ENCODE data around the gene HOTAIR. TPM values are rescaled to one million over a fixed set of nuclear protein-coding genes. Genes with fewer than 3 reads are reported as not detected.

Gene HOTAIR
- total RNA-seq, 1 donor from 2014 or later = not detected

DNA sequence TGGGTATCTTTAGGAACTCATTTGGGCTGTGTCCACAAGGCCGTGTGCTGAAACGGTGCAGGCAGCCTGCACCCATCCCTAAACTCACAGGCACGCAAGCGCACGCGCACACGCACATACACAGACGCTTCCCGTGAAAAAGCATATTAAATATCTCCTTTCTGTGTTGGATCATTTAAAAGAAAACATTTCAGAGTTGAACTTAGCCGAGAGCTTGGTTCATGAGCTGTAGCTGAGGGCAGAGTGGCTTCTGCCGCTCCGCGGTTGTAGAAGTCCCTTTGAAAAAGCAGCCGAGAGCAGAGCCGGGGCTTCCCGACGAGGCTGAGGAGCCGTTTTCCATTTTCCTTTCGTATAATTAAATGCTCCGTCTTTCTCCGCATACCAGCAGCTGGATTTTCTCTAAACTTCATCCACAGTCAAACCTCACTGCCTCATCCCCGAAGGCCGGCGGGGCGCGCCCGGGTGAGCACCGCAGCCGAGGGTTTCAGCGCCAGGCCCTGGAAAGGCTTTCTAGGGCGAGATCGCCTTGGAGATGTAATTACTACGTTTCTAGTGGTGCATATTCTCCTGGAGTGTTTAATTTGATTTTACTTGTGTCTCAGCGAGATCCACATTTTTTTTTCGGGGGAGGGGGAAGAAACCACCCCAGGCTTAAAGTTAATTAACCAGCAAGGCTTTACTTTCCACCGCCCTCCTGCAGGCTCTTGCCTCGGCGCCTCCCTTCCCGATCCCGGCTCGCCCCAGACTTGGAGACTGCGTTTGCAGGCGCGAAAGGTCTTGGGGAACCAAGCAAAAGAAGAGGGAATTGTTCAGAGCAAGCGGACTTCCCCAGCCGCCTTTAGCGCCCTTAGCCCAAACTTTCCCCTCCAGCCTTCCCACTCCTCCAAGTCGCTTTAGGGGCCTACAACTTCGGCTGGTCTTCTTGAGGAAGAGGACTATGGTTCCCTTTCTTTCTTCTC is 39.1 kb downstream of the HOTAIR start:
- TF ChIP-seq, protein P1, sequence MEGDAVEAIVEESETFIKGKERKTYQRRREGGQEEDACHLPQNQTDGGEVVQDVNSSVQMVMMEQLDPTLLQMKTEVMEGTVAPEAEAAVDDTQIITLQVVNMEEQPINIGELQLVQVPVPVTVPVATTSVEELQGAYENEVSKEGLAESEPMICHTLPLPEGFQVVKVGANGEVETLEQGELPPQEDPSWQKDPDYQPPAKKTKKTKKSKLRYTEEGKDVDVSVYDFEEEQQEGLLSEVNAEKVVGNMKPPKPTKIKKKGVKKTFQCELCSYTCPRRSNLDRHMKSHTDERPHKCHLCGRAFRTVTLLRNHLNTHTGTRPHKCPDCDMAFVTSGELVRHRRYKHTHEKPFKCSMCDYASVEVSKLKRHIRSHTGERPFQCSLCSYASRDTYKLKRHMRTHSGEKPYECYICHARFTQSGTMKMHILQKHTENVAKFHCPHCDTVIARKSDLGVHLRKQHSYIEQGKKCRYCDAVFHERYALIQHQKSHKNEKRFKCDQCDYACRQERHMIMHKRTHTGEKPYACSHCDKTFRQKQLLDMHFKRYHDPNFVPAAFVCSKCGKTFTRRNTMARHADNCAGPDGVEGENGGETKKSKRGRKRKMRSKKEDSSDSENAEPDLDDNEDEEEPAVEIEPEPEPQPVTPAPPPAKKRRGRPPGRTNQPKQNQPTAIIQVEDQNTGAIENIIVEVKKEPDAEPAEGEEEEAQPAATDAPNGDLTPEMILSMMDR (IDR thresholded peaks at IDR 0.05; ENCODE audit: unreplicated experiment) = no peak
- Mint-ChIP-seq H3K4me3 (ENCODE audit: low read depth) (no peak overlapping the region), H3K27ac (no peak overlapping the region), H3K9me3 (ENCODE audit: low read depth) (no peaks in the 10 kb centered on the region), H3K4me1 (ENCODE audit: low read depth) (no peaks in the 10 kb centered on the region), H3K27me3 (peaks cover 97% of the 10 kb centered on the region), H3K36me3 (ENCODE audit: insufficient read depth) (no peaks in the 10 kb centered on the region)
- DNase-seq (ENCODE audit: low spot score, unreplicated experiment) = no peak

DNA sequence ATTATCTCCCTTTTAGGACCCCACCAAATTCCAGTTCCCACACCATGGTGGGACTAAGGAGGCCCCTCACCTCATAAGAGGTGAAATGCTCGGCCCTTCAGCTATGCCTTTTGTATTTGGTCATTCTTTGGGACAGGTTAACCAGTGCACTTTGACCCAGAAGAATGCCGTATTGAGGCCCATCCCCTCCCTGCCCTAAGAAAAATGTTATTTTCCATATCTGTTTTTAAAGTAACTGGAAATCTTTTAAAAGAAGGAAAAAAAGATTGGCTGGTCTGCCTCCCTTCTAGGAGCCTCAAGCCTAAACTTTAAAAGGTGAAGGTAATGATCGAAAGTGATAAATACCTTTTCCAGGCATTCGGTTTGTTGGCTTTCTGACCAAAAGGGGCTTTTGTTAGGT is 41.8 kb downstream of the HOTAIR start:
- Mint-ChIP-seq H3K4me3 (ENCODE audit: low read depth) (no peak overlapping the region), H3K9me3 (ENCODE audit: low read depth) (no peaks in the 10 kb centered on the region), H3K27ac (no peak overlapping the region), H3K36me3 (ENCODE audit: insufficient read depth) (no peaks in the 10 kb centered on the region), H3K27me3 (peaks cover 100% of the 10 kb centered on the region), H3K4me1 (ENCODE audit: low read depth) (no peaks in the 10 kb centered on the region)
- no peak for DNase-seq (ENCODE audit: low spot score, unreplicated experiment)
- TF ChIP-seq, protein P1 (IDR thresholded peaks at IDR 0.05; ENCODE audit: unreplicated experiment) = no peak

DNA sequence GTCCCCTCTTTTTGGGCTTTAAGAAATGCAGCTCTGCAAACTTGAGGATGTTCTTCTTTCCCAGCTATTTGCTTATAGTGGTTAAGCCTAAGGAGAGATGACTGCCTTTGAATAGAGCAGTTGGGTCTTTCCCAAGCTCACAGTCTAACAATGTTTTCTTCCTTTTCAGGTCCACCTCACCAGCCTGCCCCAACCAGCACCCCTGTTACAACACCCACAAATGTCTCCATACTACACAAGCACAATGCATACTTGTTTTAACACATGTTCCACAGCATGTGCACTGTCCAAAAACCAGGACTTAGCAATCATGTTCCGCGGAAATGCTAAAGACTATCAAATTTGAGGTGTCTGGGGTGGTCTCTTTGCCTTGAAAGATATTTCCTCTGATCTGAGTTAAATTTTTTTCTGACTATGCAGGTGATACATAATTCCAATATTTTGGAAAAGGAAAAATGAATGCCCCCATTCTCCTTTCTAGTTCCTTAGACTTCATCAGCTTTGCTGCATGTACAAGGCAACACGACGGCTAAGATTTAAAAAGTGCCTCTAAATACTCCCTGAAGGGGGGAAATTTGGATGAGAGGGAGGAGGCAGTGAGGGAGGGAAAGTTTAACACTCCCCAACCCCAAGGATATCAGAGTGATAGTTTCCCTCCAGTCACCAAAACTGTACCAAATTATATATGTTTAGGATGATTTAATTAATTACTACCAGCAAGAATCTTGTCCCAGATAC is 42.7 kb downstream of the HOTAIR start:
- Mint-ChIP-seq H3K27me3 (peaks cover 100% of the 10 kb centered on the region), H3K4me3 (ENCODE audit: low read depth) (no peak overlapping the region), H3K9me3 (ENCODE audit: low read depth) (no peaks in the 10 kb centered on the region), H3K27ac (no peak overlapping the region), H3K36me3 (ENCODE audit: insufficient read depth) (no peaks in the 10 kb centered on the region), H3K4me1 (ENCODE audit: low read depth) (no peaks in the 10 kb centered on the region)
- TF ChIP-seq, protein P1 (IDR thresholded peaks at IDR 0.05; ENCODE audit: unreplicated experiment) = no peak
- DNase-seq (ENCODE audit: low spot score, unreplicated experiment) = no peak

DNA sequence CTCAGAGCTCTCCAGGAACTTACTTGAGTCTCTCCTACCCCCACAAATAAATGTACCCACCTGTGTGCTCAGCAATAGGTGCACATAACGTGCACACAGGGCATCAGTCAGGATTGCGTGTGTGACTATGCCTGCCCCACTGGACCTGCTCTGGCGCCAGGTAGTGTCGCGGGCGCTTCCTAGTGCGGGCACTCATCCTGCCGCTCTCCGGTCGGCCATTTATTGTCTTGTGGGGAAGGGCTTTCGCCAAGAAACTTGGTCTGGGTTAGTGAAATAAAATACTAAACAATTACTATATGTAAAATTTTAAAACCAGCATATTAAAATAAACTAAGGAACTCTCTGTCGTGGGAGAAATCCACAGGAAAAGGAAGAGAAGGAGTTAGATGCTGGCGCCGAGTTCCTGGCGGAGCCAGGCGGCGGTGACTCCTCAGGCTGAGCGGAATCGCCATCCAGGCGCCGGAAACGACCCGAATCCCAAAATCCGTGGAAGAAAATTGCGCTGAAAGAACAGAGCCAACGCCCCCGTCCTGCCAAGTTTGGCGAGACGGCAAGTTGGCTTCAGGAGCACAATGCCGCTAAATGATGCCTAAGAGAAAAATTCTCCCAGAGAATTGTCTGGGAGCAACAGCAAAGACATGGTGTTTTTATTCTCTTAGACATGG is 44.0 kb downstream of the HOTAIR start:
- Mint-ChIP-seq H3K4me3 (ENCODE audit: low read depth) (no peak overlapping the region), H3K27ac (no peak overlapping the region), H3K4me1 (ENCODE audit: low read depth) (no peaks in the 10 kb centered on the region), H3K27me3 (peaks cover 100% of the 10 kb centered on the region), H3K9me3 (ENCODE audit: low read depth) (no peaks in the 10 kb centered on the region), H3K36me3 (ENCODE audit: insufficient read depth) (no peaks in the 10 kb centered on the region)
- TF ChIP-seq, protein P1 (IDR thresholded peaks at IDR 0.05; ENCODE audit: unreplicated experiment) = no peak
- no peak for DNase-seq (ENCODE audit: low spot score, unreplicated experiment)

DNA sequence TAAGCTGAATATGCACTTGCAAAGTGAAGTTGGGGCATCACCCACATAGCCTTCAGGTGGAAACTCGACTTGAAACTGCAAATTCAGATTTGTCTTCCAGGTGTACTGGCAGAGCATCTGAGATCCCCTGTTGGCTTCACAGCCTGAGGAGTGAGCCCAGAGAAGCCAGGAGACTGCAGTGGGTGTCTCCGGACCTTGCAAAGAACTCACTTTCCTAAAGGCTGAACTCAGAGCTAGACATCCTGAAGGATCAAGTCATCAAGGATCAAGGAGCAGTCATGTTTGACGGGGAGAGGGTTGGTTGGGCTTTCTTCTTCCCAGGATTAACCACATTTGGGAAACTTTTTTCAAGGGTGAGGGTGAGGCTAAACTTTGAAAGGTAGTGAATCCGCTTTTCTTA is 45.2 kb downstream of the HOTAIR start:
- H3K9me3 Mint-ChIP-seq (ENCODE audit: low read depth) = no peaks in the 10 kb centered on the region
- TF ChIP-seq, protein P1 (IDR thresholded peaks at IDR 0.05; ENCODE audit: unreplicated experiment) = no peak
- no peak for DNase-seq (ENCODE audit: low spot score, unreplicated experiment)
- H3K36me3 Mint-ChIP-seq (ENCODE audit: insufficient read depth) = no peaks in the 10 kb centered on the region
- no peak overlapping the region for H3K4me3 Mint-ChIP-seq (ENCODE audit: low read depth)
- H3K4me1 Mint-ChIP-seq (ENCODE audit: low read depth) = no peaks in the 10 kb centered on the region
- H3K27me3 Mint-ChIP-seq = peaks cover 100% of the 10 kb centered on the region
- no peak overlapping the region for H3K27ac Mint-ChIP-seq

Measured in progenitor cell of endocrine pancreas (in vitro differentiated cells).